GM19240 (cell line): ENCODE results near the gene ADGRG4.
"Not testable (repeated sequence)": the region's sequence is repeated elsewhere in the genome, so short reads cannot be mapped to it uniquely, and the experiment has no call there.

Experiments
- DNase-seq: peaks from one replicate; pipeline ENCODE4 v3.0.0; 2011; ENCODE audit warnings: low spot score; ENCODE audit not compliant: insufficient read length

ADGRG4 gene

GRCh38 chrX:136300721-136301120, at the start of gene ADGRG4:
Gene ADGRG4 (plus strand): TSS chrX:136300963. CDS start chrX:136308778, 7,815 bp downstream.
- DNase-seq, result not testable (repeated sequence)

- peak; percentile 34 for DNase-seq
These were observed 49.4 kb upstream of the ADGRG4 start, which contains the start of gene MAP7D3 for GRCh38 chrX:136251041-136251991. Gene MAP7D3 (minus strand): TSS chrX:136251400. CDS start chrX:136251358, 42 bp downstream.

GRCh38 chrX:136255541-136255940, 45.2 kb upstream of the ADGRG4 start:
- DNase-seq, result no peak

GRCh38 chrX:136256026-136256425, 44.7 kb upstream of the ADGRG4 start:
- DNase-seq, result no peak

- DNase-seq, result no peak
These were observed 41.8 kb upstream of the ADGRG4 start for GRCh38 chrX:136258951-136259350.

GRCh38 chrX:136259543-136259942, 41.2 kb upstream of the ADGRG4 start:
- DNase-seq, result no peak

- no peak for DNase-seq
These were observed 40.0 kb upstream of the ADGRG4 start for GRCh38 chrX:136260776-136261175.

- DNase-seq, result no peak
These were observed 39.4 kb upstream of the ADGRG4 start for GRCh38 chrX:136261321-136261720.

- no peak for DNase-seq
These were observed 38.5 kb upstream of the ADGRG4 start for GRCh38 chrX:136262243-136262642.

- DNase-seq, result no peak
These were observed 37.9 kb upstream of the ADGRG4 start for GRCh38 chrX:136262812-136263315.

GRCh38 chrX:136266828-136267227, 33.9 kb upstream of the ADGRG4 start:
- DNase-seq, result no peak

- peak; percentile 14 for DNase-seq
These were observed 32.4 kb upstream of the ADGRG4 start for GRCh38 chrX:136268051-136269048.

GRCh38 chrX:136269921-136270320, 30.8 kb upstream of the ADGRG4 start:
- DNase-seq, result no peak

- DNase-seq, result no peak
These were observed 29.5 kb upstream of the ADGRG4 start for GRCh38 chrX:136271300-136271699.

GRCh38 chrX:136272325-136272724, 28.4 kb upstream of the ADGRG4 start:
- no peak for DNase-seq

- DNase-seq, result no peak
These were observed 26.8 kb upstream of the ADGRG4 start for GRCh38 chrX:136273986-136274385.

GRCh38 chrX:136275553-136275952, 25.2 kb upstream of the ADGRG4 start:
- no peak for DNase-seq

- not testable (repeated sequence) for DNase-seq
These were observed 14.4 kb upstream of the ADGRG4 start for GRCh38 chrX:136286375-136286774.

GRCh38 chrX:136291824-136292223, 8.9 kb upstream of the ADGRG4 start:
- no peak for DNase-seq

- DNase-seq, result no peak
These were observed 8.1 kb upstream of the ADGRG4 start for GRCh38 chrX:136292656-136293055.

GRCh38 chrX:136295380-136295779, 5.4 kb upstream of the ADGRG4 start:
- DNase-seq, result no peak
